GM18870 (cell line): ENCODE measurements around the gene CYS1.
"Not testable (repeated sequence)": the region's sequence is repeated elsewhere in the genome, so short reads cannot be mapped to it uniquely, and the experiment has no call there.

Source experiments
- ATAC-seq: cut with Tn5 transposase; IDR thresholded peaks from one replicate; pipeline ENCODE4 v1.9.1; 2021; ENCODE audit warnings: moderate library complexity; ENCODE audit not compliant: unreplicated experiment

CYS1 gene, protein sequence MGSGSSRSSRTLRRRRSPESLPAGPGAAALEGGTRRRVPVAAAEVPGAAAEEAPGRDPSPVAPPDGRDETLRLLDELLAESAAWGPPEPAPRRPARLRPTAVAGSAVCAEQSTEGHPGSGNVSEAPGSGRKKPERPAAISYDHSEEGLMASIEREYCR

DNA sequence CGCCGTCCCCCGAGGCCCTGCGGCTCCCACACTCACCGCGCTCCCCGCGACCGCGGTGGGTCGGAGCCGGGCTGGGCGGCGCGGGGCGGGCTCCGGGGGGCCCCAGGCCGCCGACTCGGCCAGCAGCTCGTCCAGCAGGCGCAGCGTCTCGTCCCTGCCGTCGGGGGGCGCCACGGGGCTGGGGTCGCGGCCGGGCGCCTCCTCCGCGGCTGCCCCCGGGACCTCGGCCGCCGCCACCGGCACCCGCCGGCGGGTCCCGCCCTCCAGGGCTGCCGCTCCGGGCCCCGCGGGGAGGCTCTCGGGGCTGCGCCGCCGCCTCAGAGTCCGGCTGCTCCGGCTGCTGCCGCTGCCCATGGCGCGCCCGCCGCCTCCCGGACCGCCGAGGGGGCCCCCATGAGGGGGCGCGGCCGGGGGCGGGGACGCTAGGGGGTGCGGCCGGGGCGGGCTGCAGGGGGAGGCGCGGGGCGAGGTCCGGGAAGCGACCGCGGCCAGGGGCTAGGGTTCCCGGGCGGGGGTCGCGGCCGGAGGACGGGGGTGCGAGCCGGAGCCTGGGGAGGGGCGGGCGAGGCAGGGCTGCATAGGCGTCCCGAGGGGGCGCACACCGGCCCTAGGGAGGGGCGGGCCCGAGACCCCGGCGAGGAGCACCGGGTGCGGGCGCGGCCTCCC is at the start of gene CYS1:
Gene CYS1, minus strand, starts transcription at position 542 of the 666 bp plus-strand sequence. Its CDS starts 188 bp downstream, at position 354.
- ATAC-seq = no peak

GRCh38 chr2:10129490-10129889 is 49.3 kb upstream of the CYS1 start:
- no peak for ATAC-seq

- ATAC-seq = no peak
Measured at GRCh38 chr2:10128420-10128819, 48.2 kb upstream of the CYS1 start.

GRCh38 chr2:10126632-10127026 is 46.4 kb upstream of the CYS1 start:
- ATAC-seq = no peak

- no peak for ATAC-seq
Measured at GRCh38 chr2:10125842-10126631, 45.8 kb upstream of the CYS1 start.

DNA sequence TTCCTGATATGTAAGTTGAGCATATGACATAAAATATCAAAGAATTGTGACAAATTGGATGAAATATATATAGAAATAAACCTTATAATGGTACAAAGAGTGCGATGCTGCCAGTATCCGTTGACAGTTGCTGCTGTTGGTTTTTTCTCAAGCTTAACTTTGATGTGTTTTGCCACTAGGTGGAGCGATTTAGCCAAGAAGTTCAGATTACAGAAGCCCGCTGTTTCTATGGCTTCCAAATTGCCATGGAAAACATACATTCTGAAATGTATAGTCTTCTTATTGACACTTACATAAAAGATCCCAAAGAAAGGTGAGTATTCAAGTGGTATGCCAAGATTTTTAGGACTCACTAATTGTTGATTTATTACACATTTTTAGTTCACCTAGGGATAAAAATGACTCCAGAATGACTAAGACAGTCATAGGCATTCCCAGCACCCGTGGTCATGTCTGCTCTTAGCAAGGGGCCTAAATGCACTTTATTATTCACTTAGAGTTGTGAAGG is 44.4 kb upstream of the CYS1 start:
- no peak for ATAC-seq

DNA sequence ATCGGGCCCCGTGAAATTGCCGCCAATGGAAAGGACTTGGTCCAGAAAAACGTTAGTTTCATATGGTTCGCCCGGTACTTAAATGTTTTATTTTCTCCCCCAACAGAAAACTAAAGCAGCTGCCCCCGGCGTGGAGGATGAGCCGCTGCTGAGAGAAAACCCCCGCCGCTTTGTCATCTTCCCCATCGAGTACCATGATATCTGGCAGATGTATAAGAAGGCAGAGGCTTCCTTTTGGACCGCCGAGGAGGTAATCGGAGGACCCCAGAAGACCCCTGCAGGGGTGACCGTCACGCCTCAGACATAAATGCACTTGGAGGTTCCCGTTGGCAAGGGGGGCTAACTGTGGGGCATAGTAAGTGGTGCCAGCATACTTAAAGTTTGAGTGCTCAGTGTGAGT is 43.1 kb upstream of the CYS1 start:
- ATAC-seq = no peak

DNA sequence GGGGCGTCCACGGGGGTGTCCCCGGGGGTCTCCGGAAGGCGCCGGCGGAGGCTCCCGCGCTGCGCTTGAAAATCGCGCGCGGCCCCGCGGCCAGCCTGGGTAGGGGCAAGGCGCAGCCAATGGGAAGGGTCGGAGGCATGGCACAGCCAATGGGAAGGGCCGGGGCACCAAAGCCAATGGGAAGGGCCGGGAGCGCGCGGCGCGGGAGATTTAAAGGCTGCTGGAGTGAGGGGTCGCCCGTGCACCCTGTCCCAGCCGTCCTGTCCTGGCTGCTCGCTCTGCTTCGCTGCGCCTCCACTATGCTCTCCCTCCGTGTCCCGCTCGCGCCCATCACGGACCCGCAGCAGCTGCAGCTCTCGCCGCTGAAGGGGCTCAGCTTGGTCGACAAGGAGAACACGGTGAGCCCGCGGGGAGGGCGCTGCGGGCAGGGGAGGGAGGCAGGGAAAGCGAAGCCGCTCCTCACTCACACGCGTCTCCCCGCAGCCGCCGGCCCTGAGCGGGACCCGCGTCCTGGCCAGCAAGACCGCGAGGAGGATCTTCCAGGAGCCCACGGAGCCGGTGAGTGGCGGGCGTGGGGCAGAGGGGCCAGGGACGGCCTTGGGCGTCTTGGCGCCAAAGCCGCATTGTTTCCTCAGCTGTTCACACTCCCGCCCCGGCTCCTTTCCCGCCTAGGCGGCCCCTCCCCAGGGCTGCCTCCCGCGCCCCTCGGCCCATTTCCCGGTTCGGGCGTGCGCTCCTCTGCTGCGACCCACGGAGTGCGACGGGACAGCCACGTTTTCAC is 42.5 kb upstream of the CYS1 start, which contains the start of gene RRM2:
Gene RRM2, plus strand, starts transcription at position 240 of the 781 bp plus-strand sequence. Its CDS starts 60 bp downstream, at position 300.
- peak; percentile 57 for ATAC-seq

- no peak for ATAC-seq
Measured at GRCh38 chr2:10120877-10121574, 40.8 kb upstream of the CYS1 start.

DNA sequence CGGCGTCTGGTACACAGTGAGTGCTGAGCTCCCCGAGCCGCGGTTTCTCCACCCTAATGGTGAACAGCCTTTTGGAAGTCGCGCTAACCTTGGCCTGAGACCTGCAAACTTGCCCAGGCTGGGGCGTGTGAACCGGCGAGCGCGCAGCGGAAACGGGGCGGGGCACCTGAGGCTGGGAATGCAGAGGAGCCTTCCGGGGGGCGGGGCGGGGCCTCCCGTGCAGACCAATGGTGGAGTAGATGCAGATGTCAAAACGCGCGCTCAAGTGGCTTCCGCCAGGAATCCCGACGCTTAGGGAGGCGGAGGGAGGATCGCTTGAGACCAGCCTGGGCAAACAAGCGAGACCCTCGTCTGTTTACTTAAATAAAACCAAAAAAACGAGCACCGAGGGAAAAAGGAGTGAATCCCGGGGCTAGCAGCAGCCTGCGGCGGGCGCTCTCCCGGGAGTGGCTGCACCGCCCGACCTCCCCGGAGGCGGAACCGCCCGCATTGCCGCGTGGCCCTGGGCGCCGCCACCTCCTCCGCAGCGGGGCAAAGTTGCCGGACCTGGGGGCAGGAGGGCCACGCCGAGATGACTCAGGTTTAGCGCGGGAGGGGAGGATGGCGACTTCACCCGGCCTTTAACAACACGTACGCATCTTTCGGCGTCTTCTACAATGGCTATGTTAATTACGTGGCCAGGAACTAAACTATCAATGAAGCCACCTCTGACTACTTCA is 40.1 kb upstream of the CYS1 start:
- ATAC-seq = peak; percentile 52

DNA sequence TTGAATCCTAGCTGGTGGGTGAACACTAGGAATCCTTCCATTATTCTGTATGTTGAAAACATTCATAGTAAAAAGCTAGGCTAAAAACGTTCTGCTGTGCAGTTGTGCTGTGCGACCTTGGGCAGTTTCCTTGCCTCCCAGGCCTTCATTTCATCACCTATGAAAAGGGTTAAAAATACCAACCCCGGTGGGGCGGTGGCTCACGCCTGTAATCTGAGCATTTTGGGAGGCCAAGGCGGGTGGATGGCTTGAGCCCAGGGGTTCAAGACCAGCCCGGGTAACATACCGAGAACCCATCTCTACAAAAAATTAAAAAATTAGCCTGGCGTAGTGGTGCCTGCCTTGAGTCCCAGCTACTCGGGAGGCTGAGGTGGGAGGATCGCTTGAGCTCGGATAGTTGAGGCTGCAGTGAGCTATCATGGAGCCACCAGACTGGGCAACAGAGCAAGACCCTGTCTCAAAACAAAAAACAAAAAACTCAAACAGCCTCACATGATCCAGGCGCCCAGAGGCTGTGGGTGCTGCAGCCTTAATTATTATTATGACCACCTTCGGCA is 39.5 kb upstream of the CYS1 start:
- ATAC-seq = no peak

GRCh38 chr2:10119027-10119325 is 38.8 kb upstream of the CYS1 start:
- no peak for ATAC-seq

DNA sequence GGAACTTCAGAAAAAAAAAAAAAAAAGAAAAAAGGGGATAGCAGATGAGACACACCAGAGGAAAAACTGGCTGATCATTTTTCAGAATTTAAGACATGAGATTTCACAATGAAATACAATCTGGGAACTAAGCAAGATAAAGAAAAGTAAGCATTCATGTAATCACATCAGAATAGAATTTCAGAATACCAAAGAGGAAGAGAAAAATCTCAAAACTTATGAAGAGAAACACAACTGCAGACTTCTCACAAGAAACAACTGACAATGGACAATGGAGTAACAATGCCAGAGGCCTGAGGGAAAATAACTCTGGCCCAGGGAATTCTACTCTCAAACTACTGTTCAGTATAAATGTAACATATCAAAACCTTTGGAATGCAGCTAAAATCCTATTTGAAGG is 29.1 kb upstream of the CYS1 start:
- ATAC-seq = no peak

GRCh38 chr2:10104906-10105305 is 24.7 kb upstream of the CYS1 start:
- ATAC-seq = not testable (repeated sequence)

DNA sequence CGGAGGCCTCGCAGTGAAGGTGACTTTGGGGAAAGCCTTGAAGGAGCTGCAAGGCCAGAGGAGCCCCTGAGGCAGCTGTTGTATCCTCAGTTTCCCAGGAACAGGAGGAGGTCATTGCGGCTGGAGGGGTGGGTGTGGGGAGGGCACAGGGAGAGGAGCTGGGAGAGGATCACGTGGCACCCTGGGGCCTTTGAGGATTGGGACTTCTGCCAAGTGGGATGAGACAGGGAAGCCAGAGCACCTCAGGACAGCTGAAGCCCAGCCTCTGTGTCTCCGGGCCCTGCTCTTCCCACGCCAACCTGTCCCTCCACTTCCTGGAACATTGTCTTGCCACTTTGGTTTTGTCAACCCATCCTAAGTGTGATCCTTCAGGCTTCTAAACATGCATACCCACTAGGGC is 23.0 kb upstream of the CYS1 start:
- ATAC-seq = no peak

DNA sequence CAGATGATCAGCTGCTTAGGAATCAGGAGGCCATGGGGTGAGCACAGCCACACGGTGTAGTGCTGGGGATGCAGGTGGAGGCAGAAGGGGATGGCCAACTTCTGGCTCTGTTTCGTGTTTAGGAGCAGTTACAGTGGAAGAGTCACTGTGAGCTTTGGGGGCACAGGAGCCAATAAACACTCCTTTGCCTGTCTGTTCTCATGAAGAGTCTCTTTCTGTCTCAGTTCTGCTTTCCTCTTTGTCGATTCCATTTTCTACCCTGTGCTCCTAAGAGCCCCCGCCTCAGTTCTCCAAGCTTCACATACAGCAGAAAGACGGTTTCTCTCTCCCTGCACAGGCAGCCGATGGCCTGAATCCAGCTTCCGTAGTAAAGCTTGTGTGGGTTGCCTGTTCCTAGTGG is 21.3 kb upstream of the CYS1 start:
- ATAC-seq = no peak

DNA sequence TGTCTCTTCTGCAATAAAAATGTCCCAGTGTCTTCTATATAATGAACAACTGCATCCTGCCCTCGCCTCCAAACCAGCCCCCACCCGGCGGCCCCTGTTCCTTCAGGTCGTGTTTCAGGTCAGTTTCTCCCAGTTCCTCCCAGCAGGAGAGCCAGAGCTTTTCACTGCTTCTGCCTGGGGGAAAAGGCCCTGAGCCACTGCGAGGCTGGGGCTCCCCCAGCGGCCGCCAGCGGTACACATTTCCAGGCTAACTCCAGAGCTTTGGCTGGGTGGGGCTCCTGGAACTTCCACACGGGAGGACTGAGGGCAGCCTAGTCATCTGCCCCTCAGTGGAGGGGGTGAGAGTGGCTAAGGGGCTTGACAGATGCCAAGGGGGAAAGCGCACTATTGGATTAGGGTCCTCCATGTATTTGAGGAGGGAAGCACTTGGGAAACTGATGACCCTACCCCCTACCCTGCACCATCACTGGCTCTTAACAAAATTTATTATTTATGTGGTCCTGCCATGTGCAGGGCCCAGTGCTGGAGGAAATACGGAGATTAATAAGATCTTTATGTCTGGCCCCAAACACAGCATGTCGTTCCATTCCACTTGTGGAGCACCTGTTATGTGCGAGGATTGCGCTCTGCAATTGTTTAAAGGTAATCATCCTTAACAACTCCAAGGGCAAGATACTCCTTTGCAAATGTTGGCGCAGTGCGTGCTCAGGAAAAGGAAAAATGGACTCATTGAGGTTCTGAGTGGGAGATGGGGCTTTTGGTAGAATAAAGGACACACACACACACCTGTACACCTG is 17.3 kb upstream of the CYS1 start:
- peak; percentile 42 for ATAC-seq

DNA sequence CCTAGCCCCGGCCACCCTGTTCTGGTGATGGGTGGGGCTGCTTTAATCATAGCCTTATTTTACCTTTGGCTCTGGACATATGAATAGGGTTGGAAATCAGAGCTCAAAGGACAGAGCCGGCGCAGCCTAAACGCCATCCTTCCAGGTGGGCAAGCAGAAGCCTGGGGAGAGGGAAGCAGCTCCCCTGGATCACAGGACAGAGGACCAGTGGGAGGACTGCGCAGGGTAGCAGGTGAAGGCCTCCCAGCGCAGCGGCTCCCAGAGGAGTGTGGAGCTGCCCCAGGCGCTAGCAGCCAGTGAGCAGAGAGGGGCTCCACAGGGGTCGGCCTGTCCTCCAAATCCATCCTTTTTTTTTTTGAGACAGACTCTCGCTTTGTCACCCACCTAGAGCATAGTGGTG is 16.4 kb upstream of the CYS1 start:
- ATAC-seq = no peak

- ATAC-seq = no peak
Measured at GRCh38 chr2:10095175-10095574, 15.0 kb upstream of the CYS1 start.
